ENCODE measurements around the gene IL3.
"Not testable (repeated sequence)": the region's sequence is repeated elsewhere in the genome, so short reads cannot be mapped to it uniquely, and the experiment has no call there.

IL3 gene

DNA sequence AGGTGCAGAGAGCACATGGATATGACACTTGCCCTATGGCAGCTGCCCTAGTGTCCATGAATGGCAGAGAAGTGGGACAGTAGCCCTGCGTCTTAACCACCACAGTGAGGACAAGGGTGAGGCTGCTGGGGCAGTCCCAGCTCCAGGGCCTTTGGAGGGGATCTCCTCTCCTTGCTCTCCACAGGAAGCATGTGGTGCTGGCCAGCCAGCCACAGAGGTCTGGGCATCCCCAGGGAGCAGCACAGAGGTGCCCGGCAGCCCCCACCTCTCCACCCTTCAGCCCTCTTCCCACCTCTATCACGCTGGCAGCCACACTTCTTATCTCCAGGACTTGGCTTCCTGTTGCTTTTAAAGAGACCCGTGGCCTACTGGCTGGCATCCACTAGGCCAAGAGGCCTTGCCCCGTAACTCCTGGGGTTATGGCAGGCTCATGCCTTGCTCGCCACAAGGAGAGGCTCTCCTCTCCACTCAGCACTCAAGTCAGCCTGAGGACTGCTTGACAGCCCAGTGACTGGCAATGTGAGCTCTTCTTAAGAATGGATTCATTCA, 35.0 kb downstream of the IL3 start:
- no peak for DNase-seq

DNA sequence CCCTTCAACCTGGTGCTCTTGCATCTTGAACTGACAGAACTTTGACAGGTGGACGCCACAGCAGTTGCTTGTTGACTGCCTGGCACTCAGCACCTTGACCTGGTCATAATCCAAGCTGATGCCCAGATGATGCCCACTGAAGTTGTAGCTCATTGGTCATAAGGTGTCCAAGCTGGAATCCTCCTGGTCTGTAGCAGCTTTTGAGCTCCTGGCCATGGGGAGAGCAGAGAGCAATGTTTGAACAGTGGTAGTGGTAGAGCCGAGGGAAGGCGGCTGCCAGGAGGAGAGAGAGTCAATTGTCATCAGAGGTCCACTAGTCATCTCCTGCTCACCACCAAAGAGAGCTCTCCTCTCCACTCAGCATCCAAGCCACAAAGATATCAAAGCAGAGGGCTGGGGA, 36.4 kb downstream of the IL3 start:
- no peak for DNase-seq

DNA sequence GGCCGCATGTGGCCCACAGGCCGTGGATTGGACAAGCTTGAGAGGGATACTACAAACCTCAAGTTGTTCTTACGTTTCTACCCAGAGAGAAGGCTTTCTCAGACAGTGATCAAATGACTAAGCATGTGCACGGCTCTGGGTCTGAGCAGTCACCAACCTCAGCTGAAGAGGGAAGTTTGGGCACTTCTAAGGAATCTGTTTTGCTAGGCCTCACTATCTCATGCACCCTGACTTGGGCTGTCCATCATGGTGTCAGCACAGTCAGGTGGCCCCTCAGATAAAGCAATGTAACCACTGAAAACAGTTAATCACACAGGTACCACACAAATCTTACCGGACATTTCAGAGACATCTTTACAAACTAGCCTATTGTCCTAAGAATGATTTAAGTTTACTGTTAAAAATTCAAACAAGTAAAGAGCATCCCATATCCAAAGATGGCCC, 37.7 kb downstream of the IL3 start:
- DNase-seq: no peak

DNA sequence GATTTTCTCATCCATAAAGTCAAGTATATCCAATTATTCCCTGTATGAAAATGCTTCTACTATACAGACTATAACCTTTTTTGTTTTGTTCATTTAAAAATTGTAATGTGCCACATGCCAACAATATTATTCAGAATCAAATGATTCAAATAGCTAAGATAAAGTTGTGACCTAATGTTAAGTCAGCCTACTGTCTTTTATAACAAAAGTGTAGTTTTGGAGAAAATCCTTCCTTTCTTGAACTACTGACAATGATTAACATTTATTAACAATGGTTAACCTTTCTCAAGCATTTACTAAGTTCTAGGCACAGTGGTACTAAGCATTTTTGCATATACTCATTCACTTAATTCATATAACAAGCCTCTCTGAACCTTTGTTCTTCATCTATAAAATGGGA, 38.2 kb downstream of the IL3 start:
- no peak for DNase-seq

DNA sequence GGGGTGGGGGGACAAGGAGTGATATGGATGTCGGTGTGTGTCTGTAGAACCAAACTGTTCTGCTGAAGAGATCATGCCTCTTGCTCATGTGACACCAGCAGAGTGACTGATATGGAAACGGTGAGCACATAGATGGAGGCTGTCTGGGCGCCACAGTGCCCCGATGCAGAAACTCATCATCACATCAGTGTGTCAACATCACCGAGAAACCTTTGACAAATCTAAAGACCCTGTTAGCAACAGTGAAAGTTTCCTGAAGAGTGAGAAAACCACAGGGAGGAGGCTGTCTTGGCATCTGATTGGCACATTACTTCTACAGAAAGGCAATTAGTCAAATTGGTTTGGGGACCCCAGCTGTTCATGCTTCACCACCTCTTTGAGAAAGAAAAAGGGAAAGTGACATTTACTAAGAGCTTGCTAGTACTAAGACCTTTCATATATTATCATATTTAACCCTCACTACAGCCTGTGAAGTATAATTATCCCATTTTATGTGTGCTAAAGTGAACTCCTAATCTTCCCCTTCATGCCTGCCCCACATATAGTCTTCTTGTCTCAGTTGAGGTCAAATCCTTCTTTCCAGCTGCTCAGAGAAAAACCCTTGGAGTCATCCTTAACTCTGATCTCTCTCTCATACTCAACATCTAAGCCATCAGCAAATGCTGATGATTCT, 38.8 kb downstream of the IL3 start:
- DNase-seq: no peak

DNA sequence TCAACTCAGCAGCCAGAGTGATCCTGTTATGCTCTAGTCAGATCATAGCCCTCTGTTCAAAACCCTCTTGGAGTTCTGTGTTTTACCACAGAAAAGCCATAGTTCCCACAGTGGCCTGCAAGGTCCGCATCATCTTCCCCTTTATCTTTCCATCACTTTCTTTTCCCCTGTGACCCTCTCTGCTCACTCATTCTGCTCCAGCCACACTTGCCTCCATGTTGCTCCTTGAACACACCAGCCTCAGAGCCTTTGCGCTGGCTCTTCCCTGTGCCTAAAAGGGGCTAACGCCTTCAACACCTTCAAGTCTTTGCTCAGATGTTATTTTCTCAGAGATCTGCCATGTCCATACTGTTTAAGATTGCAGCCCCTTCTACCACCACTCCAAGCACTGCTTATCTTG, 39.5 kb downstream of the IL3 start:
- DNase-seq: no peak

DNA sequence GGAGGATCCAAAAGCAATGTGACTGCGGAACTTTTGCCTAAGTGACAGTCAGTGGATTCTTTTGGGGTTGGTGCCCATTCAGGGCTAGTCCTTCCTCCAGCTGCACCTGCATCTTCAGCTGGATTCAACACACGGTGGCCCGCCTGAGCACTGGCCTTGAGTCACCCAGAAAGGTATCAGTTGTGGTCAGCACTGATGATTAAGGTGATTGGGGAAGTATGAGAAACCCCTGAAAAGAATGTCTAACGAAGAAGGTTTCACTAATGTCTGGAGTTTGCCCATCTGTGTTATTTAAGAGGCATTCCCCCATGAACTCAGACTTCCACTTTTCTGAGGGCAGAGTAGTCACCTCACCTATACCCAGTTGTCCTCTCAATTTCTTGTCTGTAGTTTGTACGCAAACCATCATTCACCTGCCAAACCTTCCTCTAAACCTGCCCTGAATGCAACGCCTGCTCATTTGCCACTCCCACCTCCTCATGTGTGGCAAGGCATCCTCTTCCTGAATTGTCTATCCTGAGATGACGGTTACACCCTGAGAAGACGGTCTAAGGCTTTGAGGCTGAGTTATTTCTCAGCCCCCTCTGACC, 40.3 kb downstream of the IL3 start:
- no peak for DNase-seq

DNA sequence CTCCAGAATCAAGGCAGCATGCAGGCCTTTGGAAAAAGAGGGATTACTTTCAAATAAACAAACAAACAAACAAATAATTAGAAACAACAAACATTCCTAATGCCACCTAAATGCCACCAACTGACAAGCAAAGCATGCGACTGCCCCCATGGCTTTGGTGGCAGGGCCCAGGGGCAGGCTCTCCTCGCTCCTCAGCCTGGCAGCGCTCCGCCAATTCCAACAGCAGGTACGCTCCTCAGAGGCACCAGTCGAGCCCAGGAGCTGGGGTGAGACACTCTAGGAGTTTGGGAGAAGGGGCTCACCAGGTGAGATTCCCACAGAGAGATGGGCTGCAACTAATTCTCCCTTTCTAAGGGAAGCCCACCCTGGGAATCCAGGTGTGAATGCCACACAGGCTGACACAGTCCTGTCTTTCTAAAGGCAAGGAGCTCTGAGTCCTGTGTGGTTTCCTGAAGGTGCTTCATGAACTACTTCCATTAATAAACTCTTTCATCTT, 41.0 kb downstream of the IL3 start:
- no peak for DNase-seq

DNA sequence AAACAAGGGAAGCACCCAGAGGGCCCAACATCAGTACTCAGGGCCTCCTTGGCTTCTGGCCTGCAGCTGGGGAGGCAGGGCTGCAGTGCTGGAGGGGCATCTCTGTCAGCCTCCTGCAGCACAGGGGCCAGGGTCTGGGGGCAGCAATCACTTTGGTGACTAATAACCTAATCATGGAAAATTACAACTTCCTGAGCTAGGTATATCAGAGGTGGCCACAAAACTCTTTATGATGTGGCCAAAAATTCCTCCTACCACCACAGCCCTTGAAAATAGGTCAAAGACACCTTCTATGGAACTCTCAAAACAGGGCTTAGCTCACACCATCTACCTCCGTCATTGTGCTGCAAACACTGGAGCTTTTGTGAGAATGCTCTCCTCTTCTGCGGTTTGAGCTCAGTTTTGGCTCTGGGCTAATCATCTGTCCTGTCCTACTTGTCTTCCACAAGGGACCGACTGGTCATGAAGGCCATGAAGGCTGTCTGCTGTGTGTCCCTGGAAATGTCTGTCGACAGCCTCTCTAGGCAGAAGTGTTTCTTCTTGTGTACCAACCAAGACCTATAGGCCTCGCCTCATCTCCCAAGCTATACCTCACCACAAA, 41.7 kb downstream of the IL3 start:
- DNase-seq: no peak

DNA sequence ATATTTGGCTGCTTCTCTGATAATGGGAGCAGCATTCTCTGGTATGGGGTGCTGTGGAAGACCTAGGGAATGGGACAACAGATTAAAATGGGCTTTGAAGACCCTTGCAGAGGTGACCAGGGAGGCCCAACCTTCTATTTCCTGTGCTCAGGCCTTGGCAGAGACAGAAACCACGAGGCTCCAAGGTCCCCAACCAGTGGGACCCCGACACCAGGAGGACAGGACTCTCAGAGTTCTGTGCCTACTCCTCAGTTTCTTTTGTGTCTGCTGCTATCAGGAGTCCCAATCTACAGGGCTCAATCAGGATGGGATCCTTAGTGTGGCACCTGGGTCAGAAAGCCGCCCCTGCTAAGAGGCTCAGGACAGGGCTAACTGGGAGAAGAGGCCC, 42.5 kb downstream of the IL3 start:
- DNase-seq: no peak

DNA sequence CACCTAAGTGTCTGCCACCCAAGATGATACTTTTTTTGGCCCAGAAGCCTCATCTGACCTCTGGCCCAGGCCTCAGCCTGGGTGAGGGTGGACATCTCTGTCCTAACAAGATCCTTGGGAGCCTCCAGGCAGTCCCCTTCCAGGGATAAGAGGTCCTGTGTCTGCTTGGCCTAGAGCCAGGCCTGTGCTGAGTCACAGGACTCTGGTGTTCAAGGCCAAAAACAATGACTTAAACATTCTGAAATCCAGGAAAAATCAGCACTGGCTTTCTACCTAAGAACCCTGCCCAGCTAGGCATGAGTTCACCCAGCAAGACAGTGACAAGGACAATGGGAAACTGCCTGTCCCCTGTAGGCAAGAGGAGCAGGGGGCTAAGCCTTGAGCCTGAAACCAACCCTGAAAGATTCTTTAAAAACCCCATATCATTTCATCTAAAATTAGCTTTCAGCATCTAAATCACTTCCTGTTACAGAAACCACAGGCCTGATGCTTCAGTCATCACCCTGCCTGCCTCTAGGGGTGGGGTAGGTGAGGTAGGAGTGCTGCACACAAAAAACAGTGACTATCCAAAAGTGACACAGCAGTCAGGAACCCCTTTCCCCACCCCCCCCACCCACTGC, 43.0 kb downstream of the IL3 start:
- DNase-seq: no peak

DNA sequence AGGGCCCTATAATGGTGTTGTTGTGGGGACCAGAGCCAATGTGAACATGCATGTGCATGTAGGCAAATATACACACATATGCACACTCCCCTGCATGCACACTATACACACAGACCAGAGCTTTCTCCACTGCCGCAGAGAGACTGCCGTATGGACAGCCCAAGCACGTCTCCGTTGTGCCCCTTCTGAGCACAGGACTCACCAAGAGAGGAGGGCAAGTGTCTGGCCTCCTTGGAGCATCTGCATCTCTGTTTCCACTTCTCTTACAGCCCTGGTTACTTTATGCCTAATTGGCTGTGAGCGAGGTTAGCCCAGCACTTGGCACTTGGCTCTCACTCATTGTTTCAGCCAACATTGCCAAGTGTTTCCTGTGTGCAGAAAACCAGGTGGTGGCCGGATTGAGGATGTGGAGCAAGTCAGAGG, 43.5 kb downstream of the IL3 start:
- DNase-seq: no peak

DNA sequence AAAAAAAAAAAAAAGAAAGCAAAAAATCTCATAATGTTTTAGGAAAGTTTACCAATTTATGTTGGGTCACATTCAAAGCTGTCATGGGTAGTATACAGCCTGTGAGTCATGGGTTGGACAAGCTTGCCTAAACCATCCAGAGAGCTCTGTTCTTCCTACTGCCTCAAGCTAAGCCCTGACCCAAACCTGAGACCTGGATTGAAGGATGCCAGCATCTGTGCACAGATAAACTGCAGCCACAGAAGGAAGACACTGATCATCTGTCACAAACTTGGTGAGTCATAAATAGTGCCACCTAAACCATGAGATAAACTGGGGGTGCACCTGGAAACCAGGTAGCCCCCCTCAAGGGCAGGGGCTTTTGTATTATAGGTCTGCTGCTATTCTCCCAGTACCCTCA, 44.1 kb downstream of the IL3 start:
- no peak for DNase-seq

DNA sequence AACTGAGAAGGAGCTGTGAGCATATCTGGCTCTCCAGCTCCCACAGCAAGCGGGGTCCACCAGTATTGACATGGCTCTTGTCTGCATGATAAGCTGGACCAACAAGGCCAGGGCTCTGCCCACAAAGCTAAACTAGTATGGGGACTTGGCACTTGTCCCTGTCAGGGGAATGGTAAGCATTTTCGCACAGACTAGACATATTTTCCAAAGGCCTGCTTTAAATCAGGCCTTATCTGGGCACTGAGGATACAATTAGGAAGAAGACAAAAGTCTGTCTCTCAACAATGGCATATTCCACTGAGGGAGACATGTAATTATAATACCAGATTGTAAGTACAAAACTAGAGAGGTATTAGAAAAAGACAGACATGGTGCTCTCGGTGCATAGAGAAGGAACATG, 45.2 kb downstream of the IL3 start:
- no peak for DNase-seq

DNA sequence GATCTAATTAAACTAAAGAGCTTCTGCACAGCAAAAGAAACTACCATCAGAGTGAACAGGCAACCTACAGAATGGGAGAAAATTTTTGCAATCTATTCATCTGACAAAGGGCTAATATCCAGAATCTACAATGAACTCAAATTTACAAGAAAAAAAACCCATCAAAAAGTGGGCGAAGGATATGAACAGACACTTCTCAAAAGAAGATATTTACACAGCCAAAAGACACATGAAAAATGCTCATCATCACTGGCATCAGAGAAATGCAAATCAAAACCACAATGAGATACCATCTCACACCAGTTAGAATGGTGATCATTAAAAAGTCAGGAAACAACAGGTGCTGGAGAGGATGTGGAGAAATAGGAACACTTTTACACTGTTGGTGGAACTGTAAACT, 48.0 kb downstream of the IL3 start:
- DNase-seq: not testable (repeated sequence)

DNA sequence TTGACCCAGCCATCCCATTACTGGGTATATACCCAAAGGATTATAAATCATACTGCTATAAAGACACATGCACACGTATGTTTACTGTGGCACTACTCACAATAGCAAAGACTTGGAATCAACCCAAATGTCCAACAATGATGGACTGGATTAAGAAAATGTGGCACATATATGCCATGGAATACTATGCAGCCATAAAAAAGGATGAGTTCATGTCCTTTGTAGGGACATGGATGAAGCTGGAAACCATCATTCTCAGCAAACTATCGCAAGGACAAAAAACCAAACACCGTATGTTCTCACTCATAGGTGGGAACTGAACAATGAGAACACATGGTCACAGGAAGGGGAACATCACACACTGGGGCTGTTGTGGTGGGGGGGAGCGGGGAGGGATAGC, 48.5 kb downstream of the IL3 start:
- not testable (repeated sequence) for DNase-seq

DNA sequence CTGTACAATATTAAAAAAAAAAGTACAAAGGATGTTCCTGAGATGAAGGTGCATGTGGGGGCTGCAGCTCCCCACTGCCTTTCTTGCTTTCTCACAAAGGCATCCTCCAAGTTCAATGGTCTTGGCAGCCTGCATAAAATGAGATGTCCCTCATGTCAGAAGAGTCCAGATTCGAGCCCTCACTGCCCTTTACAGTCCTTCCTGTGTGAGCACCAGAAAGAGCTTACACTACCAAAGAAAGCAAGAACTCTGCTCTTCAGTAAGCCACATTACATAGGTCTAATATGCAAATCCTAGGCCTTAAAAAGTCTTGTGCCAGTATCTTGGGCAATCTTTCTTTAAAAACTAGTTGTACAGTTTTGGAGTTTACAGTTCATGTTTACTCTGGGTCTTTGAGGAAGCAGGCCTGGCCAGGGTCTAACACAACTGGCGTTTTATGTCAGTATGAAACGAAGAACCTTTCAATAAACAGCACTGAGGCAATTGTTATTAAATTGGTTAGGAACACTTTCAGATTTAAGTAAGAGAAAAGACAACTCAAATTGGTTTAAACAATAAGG, 49.1 kb downstream of the IL3 start:
- DNase-seq: no peak

DNA sequence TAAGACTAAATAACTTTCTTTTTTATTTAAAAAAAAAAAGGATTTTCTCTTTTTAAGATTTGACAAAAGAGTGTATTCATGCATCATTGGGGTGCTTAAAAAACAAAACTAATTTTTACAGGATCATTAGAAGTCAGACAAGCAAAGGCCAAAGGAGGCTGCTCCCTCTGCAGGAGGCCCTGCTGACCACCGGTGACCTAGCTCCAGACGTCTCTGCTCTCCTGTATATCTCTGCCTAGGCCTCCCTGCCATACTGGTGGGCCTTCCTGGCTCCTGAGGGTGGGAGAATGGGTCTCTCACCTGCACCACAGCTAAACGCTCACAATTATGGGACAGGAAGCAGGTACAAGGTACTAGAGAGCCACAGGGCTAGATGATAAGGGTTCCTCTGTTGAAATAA, 49.7 kb downstream of the IL3 start:
- DNase-seq: no peak

DNA sequence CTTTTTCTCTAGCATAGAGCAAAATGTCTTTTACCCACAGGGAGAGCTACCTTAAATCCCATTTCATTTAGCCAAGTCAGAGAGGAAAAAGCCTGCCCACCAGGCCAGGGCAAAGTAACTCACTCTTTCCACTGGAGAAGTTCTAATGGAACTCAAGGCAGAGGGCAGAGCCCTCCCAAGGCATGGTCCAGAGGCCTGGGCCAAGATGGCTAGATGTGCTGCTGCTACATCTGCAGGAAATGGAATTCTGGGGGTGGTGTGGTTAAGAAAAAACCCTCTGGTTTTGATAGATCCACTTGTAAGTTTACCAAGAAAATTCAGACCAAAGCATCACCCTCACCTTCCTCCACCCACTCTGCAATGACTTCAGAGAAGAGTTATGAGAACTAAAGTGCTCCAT, 50.5 kb downstream of the IL3 start:
- DNase-seq: no peak

DNA sequence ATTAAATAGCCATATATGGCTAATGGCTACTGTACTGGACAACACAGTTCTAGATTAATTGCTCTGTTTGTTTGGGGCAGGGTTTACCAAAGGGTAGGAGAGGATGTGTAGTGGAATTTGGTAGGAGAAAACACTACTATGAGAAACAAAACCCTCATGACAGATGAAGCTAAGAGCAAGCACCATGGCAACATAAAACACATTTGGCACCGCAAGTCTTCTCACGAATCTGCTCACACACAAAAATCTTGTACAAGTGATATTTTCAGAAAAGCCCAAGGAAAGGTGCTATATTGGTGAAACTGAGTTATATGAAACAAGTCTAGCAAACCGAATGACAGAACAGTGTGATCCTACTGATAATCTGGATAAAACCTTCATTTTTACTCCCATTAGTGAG, 51.7 kb downstream of the IL3 start:
- no peak for DNase-seq

Data from NCI-H187 treated with DMSO at 0.1 percent for 48 hours (cell line).